ENCODE measurements around the gene TPTE. TPM values are rescaled to one million over a fixed set of nuclear protein-coding genes. Genes with fewer than 3 reads are reported as not detected.

The TPTE gene
- total RNA-seq, 1 experiment from 2014 or later: not detected

GRCh38 chr21:10640446-10640845 is 119.1 kb downstream of the TPTE start:
- RAD21 ChIA-PET (ENCODE audit: low non-redundant PET in 1 of 2, low total read pairs in 2 of 2, uncharacterized antibody in 2 of 2, unreplicated experiment in 2 of 2): no interaction called here

More at GRCh38 chr21:10640446-10640845, 119.1 kb downstream of the TPTE start:
- H3K4me2 ChIP-seq (ENCODE audit: low read length): no peak overlapping the region
- ChIA-PET CTCF (no interaction called here), POLR2A (no interaction called here)
- H3K27me3 ChIP-seq (ENCODE audit: insufficient read depth, low read length): no peaks in the 10 kb centered on the region
- no peak for DNase-seq (ENCODE audit: low read depth, low spot score)
- no peaks in the 10 kb centered on the region for H3K9me2 ChIP-seq (ENCODE audit: insufficient read depth)
- no peaks in the 10 kb centered on the region for H3K79me2 ChIP-seq (ENCODE audit: insufficient read depth, low read length)
- H4K20me1 ChIP-seq (ENCODE audit: insufficient read depth): no peaks in the 10 kb centered on the region
- no peak overlapping the region for H3K27ac ChIP-seq (ENCODE audit: low read depth, low read length)
- H3K36me3 ChIP-seq (ENCODE audit: control insufficient read depth in 1 of 2, insufficient read depth in 2 of 2, low read length in 2 of 2): no peaks in the 10 kb centered on the region
- H2AFZ ChIP-seq (ENCODE audit: low read depth, low read length, poor library complexity, severe bottlenecking): no peak overlapping the region
- intact Hi-C loops (cut with micrococcal nuclease): no loop called here
- no peak for TF ChIP-seq ELF1 (IDR thresholded peaks at IDR 0.05; ENCODE audit: borderline replicate concordance, low read depth)
- TF ChIP-seq ATF3 (IDR thresholded peaks at IDR 0.05): no peak
- no peak for TF ChIP-seq YY1 (IDR thresholded peaks at IDR 0.05; ENCODE audit: extremely low read depth, insufficient replicate concordance, low read depth, low read length)
- no peak for TF ChIP-seq EZH2phosphoT487 (IDR thresholded peaks at IDR 0.05; ENCODE audit: borderline replicate concordance)
- TF ChIP-seq REST (IDR thresholded peaks at IDR 0.05; ENCODE audit: low read depth): no peak
- TF ChIP-seq RAD21 (IDR thresholded peaks at IDR 0.05; ENCODE audit: low read depth): no peak
- no peak overlapping the region for H3K9ac ChIP-seq (ENCODE audit: low read length)
- H3K4me3 ChIP-seq (replicated peaks in 1 of 2; ENCODE audit: low read depth in 1 of 2, low read length in 2 of 2): no peak overlapping the region
- no peak for ATAC-seq
- no TSS peak for BruUV-seq (replicated peaks)
- H3K4me1 ChIP-seq (ENCODE audit: control insufficient read depth in 1 of 2, insufficient read depth in 2 of 2, low read length in 2 of 2): no peaks in the 10 kb centered on the region
- peaks cover 48 to 54% of the 10 kb centered on the region in 2 experiments for H3K9me3 ChIP-seq (ENCODE audit: control insufficient read depth in 1 of 2, insufficient read depth in 1 of 2, low read depth in 1 of 2, low read length in 2 of 2)
